DMS53 treated with DMSO at 0.1 percent for 48 hours (cell line): ENCODE measurements around the gene ZNF668.

ENCODE experiments used
- DNase-seq: peaks from one replicate; lab custom pipeline; 2025; ENCODE audit not compliant: unreplicated experiment; lab: John Stamatoyannopoulos, UW

The ZNF668 gene

GRCh38 chr16:31073970-31074813, at the start of gene ZNF668, which contains the start of gene ZNF646:
Gene ZNF668 (minus strand): TSS chr16:31074240. CDS start chr16:31064459, 9,781 bp downstream.
Gene ZNF646 (plus strand): TSS chr16:31074422. CDS start chr16:31076325, 1,903 bp downstream.
- DNase-seq = peak; percentile 97

GRCh38 chr16:31120129-31120528, 46.1 kb upstream of the ZNF668 start:
- DNase-seq = no peak

GRCh38 chr16:31118223-31119155, 44.4 kb upstream of the ZNF668 start:
- DNase-seq = no peak

- peak; percentile 86 for DNase-seq
These were observed 43.6 kb upstream of the ZNF668 start, which contains the start of gene KAT8 for GRCh38 chr16:31117384-31118222. Gene KAT8 (plus strand): TSS chr16:31117664. CDS start chr16:31117682, 18 bp downstream.

GRCh38 chr16:31114468-31114867, 40.4 kb upstream of the ZNF668 start:
- no peak for DNase-seq

- DNase-seq = no peak
These were observed 39.4 kb upstream of the ZNF668 start for GRCh38 chr16:31113121-31114120.

- DNase-seq = no peak
These were observed 38.7 kb upstream of the ZNF668 start for GRCh38 chr16:31112711-31113110.

- no peak for DNase-seq
These were observed 37.9 kb upstream of the ZNF668 start for GRCh38 chr16:31111881-31112466.

- no peak for DNase-seq
These were observed 36.3 kb upstream of the ZNF668 start for GRCh38 chr16:31110106-31111034.

GRCh38 chr16:31109622-31110021, 35.6 kb upstream of the ZNF668 start:
- no peak for DNase-seq

- no peak for DNase-seq
These were observed 34.9 kb upstream of the ZNF668 start for GRCh38 chr16:31108794-31109558.

- peak; percentile 11 for DNase-seq
These were observed 34.2 kb upstream of the ZNF668 start, which contains the start of gene BCKDK for GRCh38 chr16:31108035-31108793. Gene BCKDK (plus strand): TSS chr16:31108386. CDS start chr16:31109224, 838 bp downstream.

- no peak for DNase-seq
These were observed 33.4 kb upstream of the ZNF668 start for GRCh38 chr16:31107465-31107867.

GRCh38 chr16:31106509-31107464, 32.7 kb upstream of the ZNF668 start:
- DNase-seq = no peak

- DNase-seq = peak; percentile 52
These were observed 31.7 kb upstream of the ZNF668 start for GRCh38 chr16:31105677-31106213.
